Measurements from ENCODE around the gene EZR. TPM values are rescaled to one million over a fixed set of nuclear protein-coding genes. Genes with fewer than 3 reads are reported as not detected.

Gene EZR
- total and polyA plus RNA-seq, 9 of the 15 experiments (the other 6 are each of a cell fraction or from before 2014, with no cell fraction given) = 36.5 to 162 (median 104) TPM

- TF ChIP-seq RBM39 (optimal IDR thresholded peaks at IDR 0.05; ENCODE audit: low read depth, low read length) (no peak), DNMT1 (IDR thresholded peaks at IDR 0.05) (peak; percentile 95), ZBTB33 (CRISPR knock-in tag; IDR thresholded peaks at IDR 0.05) (peak; percentile 91), COPS2 (conservative IDR thresholded peaks at IDR 0.05) (no peak), MBD1 (CRISPR knock-in tag; IDR thresholded peaks at IDR 0.05) (no peak), ZBTB7A (IDR thresholded peaks at IDR 0.05; ENCODE audit: borderline replicate concordance, control insufficient read depth, low read depth, low read length) (no peak), ZNF696 (CRISPR knock-in tag; conservative IDR thresholded peaks at IDR 0.05) (no peak), PHB (CRISPR knock-in tag; IDR thresholded peaks at IDR 0.05) (peak; percentile 80; the same call in 1 of the 2 replicates), ZEB2 (IDR thresholded peaks at IDR 0.05) (peak; percentile 99), TOE1 (IDR thresholded peaks at IDR 0.05; ENCODE audit: borderline replicate concordance) (peak; percentile 94), TOE1 (CRISPR knock-in tag; IDR thresholded peaks at IDR 0.05; ENCODE audit: borderline replicate concordance, low read depth) (peak; percentile 98), ZBED1 (IDR thresholded peaks at IDR 0.05) (peak; percentile 93), MTA1 (IDR thresholded peaks at IDR 0.05; ENCODE audit: borderline replicate concordance) (peak; percentile 95), ZNF77 (CRISPR knock-in tag; IDR thresholded peaks at IDR 0.05) (no peak), CEBPG (CRISPR knock-in tag; IDR thresholded peaks at IDR 0.05) (peak; percentile 66), CEBPG (tag; conservative IDR thresholded peaks at IDR 0.05 in 1 of 2, IDR thresholded peaks at IDR 0.05 in 1 of 2) (peak in 1 of 2 experiments; percentile 79; a peak in 2 of 4 replicates), ZSCAN29 (IDR thresholded peaks at IDR 0.05) (no peak; the same call in 1 of the 2 replicates), KDM2B (CRISPR knock-in tag; IDR thresholded peaks at IDR 0.05) (0 out of 2 replicates have a peak, but pooled peaks have one; percentile 64), GATAD2B (IDR thresholded peaks at IDR 0.05; ENCODE audit: borderline replicate concordance) (peak; percentile 93), ZFP1 (CRISPR knock-in tag; IDR thresholded peaks at IDR 0.05) (no peak), EP400 (IDR thresholded peaks at IDR 0.05) (peak; percentile 91), RBM14 (IDR thresholded peaks at IDR 0.05; ENCODE audit: borderline replicate concordance, insufficient read depth, low read depth, low read length) (no peak), TBL1XR1 (IDR thresholded peaks at IDR 0.05; ENCODE audit: low read length in 2 of 2) (peak; percentile 97), ZNF239 (CRISPR knock-in tag; IDR thresholded peaks at IDR 0.05) (no peak), ZKSCAN1 (IDR thresholded peaks at IDR 0.05; ENCODE audit: low read depth, low read length) (peak; percentile 62; the same call in 1 of the 2 replicates), ILF3 (IDR thresholded peaks at IDR 0.05; ENCODE audit: borderline replicate concordance) (no peak; the same call in 1 of the 2 replicates), EWSR1 (IDR thresholded peaks at IDR 0.05; ENCODE audit: borderline replicate concordance, low read depth, partially characterized antibody) (no peak)
Observed at GRCh38 chr6:158853072-158853879, 34.1 kb upstream of the EZR start (continued).
